Right hindlimb (tissue), 1 donor: ENCODE measurements around the gene CARF.
"Not testable (repeated sequence)": the region's sequence is repeated elsewhere in the genome, so short reads cannot be mapped to it uniquely, and the experiment has no call there.

Experiments
- DNase-seq: peaks from one replicate; pipeline ENCODE4 v3.0.0-alpha.2; 2018

Gene CARF

DNA sequence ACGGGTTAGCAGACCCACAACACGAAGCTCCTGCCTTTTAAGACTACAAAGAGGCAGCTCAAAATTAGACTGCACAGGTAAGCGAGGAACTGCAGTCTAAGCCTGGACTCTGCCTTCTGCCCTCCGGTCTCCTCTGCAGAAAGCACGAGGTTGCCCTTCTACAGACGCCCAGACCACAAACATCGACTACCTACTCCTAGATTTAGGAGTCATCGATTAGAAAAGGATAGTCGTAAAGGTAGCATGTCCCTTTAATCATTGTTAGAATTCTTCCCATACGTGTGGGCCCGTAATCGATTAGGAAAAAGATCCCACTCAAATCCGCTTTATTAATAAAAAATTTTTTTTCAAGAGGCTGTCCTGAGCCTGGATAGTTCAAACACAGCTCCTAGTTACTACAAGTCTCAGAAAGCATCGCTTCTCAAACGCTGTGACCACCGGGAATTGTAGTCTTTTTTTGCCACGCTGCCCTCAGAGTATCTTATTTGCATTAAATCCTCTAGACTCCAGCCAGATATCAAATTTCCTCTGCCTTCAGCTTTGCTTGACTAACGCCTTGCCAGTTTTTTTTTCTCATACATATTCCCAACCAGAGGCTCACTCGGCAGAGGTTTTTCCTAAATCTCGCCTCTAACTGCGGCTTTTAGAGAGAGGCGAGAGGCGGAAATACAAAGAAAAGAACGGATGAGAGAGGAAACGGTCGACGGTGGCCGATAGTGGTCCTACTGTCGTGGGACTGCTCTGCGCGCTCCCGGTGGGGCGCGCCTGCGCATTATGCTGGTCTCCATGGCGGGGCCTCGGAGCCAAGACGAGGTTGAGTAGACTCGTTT is at the start of gene CARF, which contains the start of gene WDR12:
TSS of gene CARF (plus strand) at position 764 of the 830 bp plus-strand sequence. CDS start 29,628 bp downstream, outside the sequence.
TSS of gene WDR12 (minus strand) at position 162 of the 830 bp plus-strand sequence. CDS start 197 bp downstream, outside the sequence.
- peak; percentile 96 for DNase-seq

DNA sequence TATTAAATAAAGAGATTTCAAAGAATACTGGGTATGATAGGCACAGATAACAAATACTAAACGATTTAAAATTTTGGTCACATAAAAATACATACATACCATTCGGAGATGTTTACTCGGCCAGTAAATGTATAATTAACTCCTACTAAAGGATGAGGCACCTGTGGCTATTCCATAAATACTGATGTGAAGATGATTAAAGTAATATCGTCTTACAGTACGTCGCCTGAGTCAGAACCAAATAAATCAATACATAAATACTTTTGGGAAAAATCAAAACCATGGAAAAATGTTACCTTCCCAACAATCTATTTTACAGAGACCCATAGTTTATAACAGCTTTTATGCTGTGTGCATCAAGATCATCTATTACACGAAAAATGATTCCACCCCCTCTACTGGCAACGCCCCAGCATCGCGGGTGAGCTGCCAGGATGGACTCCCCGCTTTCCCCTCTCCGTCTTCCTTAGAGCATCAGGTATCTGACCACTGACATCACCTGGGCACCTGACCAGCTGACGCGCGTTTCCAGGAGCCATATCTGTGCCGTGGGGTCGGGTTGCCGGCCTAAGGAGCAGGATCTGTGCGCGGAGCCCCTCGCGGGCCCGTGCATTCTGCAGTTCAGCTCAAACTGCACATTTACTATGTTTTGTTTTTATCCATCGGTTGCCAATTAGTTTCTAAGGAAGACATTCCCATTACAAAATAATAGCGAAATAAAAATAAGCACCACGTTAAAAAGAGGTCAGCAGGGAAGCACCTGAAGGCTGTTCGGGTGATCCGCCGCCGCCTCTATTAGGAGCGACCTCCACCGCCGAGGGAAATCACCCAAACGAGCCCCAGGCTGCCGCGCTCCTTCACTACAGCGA is 41.4 kb upstream of the CARF start:
- DNase-seq: peak; percentile 87

DNA sequence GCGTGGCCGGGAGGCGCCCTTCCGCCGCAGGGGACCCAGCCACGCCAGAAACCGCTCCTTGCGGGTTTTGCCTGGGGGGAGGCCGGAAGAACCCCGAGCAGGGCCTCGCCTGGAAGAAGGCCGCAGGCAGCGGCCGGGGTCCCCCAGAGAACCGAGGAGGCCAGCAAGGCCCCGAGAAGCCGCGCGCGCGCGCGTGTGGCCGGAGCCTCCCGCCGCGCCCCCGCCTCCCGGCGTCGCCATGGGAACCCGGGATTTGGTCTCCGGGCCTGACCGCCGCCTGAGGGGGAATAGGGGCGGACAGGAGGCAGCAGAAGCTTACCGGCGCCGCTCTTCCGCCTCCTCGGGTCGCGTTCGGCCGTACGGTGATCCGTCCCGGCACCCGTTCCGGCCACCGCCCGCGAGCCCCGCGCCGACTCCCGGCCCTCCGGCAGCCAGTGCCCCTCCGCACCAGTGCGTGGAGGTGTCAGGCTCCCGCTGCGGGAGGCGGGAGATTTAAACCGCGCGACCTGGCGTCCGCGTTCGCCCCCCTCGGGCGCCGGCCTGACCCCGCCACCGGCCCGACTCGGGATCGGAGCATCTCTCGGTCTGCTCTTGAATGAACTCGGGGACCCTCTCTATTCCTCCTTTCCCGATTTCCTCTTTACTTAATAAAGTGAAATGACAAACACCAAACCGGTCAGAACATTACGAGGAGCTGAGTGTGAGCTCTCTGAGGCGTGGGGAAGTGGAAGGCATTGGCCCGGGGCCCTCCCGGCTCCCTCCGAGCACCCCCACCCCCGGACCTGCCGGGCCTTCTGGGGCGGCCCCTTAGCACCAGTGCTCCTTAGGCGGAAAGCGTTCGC is 40.6 kb upstream of the CARF start, which contains the start of gene ICA1L:
TSS of gene ICA1L (minus strand) at position 467 of the 842 bp plus-strand sequence. CDS start 42,757 bp downstream, outside the sequence.
- peak; percentile 90 for DNase-seq

DNA sequence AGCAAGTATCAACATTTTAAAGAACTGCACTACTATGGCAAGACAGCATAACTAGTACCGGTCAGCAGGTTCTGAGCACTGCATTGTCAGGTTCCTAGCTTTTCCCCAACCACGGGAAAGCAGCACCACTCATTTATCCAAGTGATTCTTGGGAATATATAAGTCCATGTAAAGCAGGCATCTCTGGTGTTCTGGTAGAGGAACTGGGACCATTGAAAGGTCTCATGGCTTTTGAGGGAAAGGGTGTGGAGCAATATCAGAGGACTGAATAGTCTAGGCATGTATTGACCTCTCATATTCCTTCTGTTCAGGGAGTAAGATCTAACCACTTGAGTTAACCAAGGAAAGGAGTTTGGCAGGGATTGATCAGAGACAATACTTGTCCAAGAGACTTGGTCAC is 34.4 kb upstream of the CARF start:
- no peak for DNase-seq

DNA sequence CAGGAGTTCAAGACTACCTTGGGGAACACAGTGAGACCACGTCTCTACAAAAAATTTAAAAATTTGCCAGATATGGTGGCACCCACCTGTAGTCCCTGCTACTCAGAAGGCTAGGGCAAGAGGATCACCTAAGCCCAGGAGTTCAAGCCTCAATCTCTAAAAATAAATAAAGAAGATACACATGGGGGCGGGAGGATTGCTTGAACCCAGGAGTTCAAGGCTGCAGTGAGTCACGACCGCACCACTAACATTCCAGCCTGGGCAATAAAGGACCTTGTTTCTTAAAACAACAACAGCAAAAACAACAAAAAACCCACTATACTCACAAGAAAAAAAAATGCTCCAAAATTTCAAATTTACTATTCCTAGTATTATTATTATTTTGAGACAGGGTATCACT is 30.5 kb upstream of the CARF start:
- no peak for DNase-seq

GRCh38 chr2:202883987-202884675 is 27.9 kb upstream of the CARF start:
- DNase-seq: no peak

DNA sequence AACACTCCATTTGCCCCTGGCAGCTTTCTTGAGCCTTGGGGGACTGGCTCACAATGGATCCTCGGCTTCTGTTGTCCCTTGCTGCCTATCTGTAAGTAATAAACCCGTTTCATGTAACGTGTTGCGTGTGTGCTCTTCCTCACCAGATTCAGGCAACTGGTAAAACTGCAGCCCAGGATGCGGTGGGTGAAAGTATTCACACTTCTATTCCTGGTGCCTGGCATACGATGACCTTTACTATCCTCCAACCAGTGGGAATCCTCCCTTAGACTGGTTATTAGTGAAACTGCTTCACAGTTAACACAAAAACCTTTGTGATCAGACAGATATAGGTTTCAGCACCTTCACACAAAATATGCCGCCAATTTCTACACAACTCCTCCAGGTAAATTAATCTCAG is 26.9 kb upstream of the CARF start:
- DNase-seq: no peak

DNA sequence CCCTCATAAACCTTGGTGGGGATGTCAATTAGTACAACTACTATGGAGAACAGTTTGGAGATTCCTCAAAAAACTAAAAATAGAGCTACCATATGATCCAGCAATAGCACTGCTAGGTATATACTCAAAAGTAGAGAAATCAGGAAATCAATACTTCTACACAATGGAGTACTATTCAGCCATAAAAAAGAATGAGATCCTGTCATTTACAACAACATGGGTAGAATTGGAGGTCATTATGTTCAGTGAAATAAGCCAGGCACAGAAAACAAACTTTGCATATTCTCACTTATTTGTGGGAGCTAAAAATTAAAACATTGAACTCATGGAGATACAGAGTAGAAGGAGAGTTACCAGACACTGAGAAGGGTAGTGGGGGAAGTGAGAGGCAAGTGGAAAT is 6.6 kb upstream of the CARF start:
- not testable (repeated sequence) for DNase-seq

DNA sequence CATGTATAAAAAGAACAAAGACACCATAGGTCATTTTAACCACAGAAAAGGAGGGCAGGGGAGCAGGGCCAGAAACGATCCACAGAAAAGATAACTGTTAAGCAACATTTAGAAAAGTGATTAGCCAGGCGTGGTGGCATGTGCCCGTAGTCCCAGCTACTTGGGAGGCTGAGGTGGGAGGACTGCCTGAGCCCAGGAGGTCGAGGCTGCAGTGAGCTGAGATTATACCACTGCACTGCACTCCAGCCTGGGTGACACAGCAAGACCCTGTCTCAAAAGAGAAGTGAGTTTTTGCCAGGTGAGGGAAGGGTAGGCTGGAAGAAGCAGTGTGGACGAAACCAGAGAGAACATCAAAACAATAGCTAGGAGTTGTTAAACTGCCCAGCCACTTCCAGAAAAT is 3.9 kb upstream of the CARF start:
- no peak for DNase-seq

GRCh38 chr2:202909394-202910192 is 2.5 kb upstream of the CARF start:
- DNase-seq: no peak

DNA sequence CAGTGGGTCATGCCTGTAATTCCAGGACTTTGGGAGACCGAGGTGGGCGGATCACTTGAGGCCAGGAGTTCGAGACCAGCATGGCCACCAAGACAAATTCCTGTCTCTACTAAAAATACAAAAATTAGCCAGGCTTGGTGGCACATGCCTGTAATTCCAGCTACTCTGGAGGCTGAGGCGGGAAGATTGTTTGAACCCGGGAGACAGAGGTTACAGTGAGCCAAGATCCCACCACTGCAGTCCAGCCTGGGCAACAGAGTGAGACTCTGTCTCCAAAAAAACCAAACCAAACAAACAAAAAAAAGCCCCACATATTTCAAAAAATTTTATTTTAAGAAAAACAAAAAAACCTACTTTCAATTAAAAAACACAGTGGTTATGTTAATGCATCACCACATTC is 1.8 kb upstream of the CARF start:
- DNase-seq: not testable (repeated sequence)

- DNase-seq: no peak
Measured at GRCh38 chr2:202910698-202911097, 1.4 kb upstream of the CARF start.

DNA sequence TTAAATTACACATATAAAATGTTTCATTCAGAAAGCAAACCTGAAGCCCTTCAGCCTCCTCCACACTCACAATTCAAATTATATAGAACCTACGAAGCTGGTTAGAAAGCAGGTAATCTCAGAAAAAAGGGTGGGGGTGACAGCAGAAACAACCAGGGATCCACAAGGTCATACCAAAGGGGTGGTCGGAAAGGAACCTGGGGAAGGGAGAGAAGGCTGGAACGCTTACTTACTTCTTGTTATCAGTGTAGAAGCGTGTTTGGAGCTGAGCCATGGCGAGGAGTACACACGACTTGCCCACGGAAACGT is 918 bp upstream of the CARF start:
- DNase-seq: no peak

- DNase-seq: not testable (repeated sequence)
Measured at GRCh38 chr2:202912342-202913201, 497 bp downstream of the CARF start.

GRCh38 chr2:202918860-202919259 is 6.8 kb downstream of the CARF start:
- no peak for DNase-seq

- DNase-seq: no peak
Measured at GRCh38 chr2:202932425-202933138, 20.5 kb downstream of the CARF start.

GRCh38 chr2:202933139-202933510 is 21.1 kb downstream of the CARF start:
- no peak for DNase-seq

GRCh38 chr2:202933958-202934357 is 21.9 kb downstream of the CARF start:
- DNase-seq: no peak

DNA sequence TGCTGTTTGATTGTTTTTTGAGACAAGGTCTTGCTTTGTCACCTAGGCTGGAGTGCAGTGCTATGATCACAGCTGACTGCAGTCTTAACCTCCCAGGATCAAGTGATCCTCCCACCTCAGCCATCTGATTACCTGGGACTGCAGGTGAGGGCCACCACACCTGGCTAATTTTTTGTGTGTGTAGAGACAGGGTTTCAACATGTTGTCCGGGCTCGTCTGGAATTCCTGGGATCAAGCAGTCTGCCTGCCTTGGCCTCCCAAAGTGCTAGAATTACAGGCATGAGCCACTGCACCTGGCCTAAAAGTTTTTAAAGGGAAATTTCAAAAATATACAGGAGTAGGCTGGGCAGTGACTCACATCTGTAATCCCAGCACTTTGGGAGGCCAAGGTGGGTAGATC is 22.4 kb downstream of the CARF start:
- no peak for DNase-seq

DNA sequence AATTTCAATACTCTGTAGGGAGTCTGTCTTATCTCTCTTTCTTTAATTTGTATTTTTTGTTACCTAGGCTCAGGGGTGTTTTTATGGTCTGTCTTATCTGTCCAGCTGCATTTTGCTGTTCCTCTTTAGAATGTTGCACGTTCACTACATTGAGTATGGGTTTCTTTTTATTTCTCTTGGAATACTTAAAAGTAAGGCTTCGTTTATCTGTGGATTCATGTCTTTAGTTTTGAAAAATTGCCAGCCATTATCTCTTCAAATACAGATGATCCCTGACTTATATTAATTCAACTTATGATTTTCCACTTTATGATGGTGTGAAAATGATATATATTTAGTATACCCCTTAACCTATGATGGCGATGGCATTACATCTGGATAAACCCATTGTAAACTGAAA is 26.9 kb downstream of the CARF start:
- no peak for DNase-seq
